ACC112 (cell line): ENCODE results near the gene P3H3.

Experiments used
- H2AFZ ChIP-seq: fragments of 200-600 bp; sonication (generic); one replicate; pipeline ENCODE4 v1.6.0; 2017; ENCODE audit warnings: antibody characterized with exemption, low read length; ENCODE audit not compliant: unreplicated experiment
- H3K27ac ChIP-seq: fragments of 200-600 bp; sonication (generic); 2 replicates; pipeline ENCODE4 v1.5.1; 2014; ENCODE audit warnings: low read depth, mild to moderate bottlenecking, antibody characterized with exemption, low read length, moderate library complexity
- H3K27me3 ChIP-seq: fragments of 200-600 bp; sonication (generic); 2 replicates; pipeline ENCODE4 v1.6.1; 2014; ENCODE audit warnings: mild to moderate bottlenecking, antibody characterized with exemption, low read length, moderate library complexity, mixed read lengths; ENCODE audit not compliant: insufficient read depth
- H3K36me3 ChIP-seq: fragments of 200-600 bp; sonication (generic); 2 replicates; pipeline ENCODE4 v1.6.1; 2016; ENCODE audit warnings: mild to moderate bottlenecking, antibody characterized with exemption, low read length, moderate library complexity, mixed read lengths; ENCODE audit not compliant: insufficient read depth
- H3K4me1 ChIP-seq: fragments of 200-600 bp; sonication (generic); one replicate; pipeline ENCODE4 v1.6.1; 2016; ENCODE audit warnings: low read length, mixed read lengths; ENCODE audit not compliant: insufficient read depth, unreplicated experiment, control insufficient read depth
- H3K4me3 ChIP-seq: fragments of 200-600 bp; sonication (generic); 2 replicates; pipeline ENCODE4 v1.5.1; 2014; ENCODE audit warnings: mild to moderate bottlenecking, low read depth, low read length
- H3K79me2 ChIP-seq: fragments of 200-600 bp; sonication (generic); one replicate; pipeline ENCODE4 v1.6.0; 2016; ENCODE audit warnings: low read length; ENCODE audit not compliant: control insufficient read depth, unreplicated experiment, insufficient read depth

Gene P3H3

DNA sequence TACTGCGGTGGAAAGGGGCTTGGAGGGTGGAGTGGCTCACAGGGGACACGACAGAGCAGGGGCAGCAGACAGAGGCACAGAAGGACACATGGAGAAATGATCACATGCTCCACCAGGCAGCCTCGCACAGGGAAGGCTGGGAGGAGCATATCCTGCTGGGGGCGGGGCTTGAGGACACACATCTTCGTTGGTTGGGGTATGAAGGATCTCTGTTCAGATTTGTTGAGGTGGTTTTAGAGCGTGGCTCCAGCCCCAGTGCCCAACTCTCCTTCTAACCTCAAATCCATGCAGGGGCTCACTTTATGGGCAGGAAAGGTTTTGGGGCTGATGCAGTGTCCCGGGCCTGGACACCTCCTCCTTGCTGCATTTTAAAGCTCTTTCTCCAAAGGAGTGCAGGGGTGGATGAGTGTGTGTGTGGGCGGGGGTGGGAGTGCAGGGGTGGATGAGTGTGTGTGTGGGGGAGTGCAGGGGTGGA is 733 bp upstream of the P3H3 start:
- H3K36me3 ChIP-seq = peaks cover 5% of the 10 kb centered on the region; the same call in 1 of the 2 replicates
- 0 out of 2 replicates have a peak, but pooled peaks cover 6% of the 10 kb centered on the region for H3K27me3 ChIP-seq
- H3K4me1 ChIP-seq = peaks cover 25% of the 10 kb centered on the region
- H3K4me3 ChIP-seq = peak overlapping the region; percentile 68
- H3K79me2 ChIP-seq = peaks cover 29% of the 10 kb centered on the region
- peak overlapping the region; percentile 67 for H2AFZ ChIP-seq
- peak overlapping the region; percentile 73 for H3K27ac ChIP-seq

GRCh38 chr12:6828781-6829535 is 751 bp downstream of the P3H3 start:
- H3K36me3 ChIP-seq = peaks cover 13% of the 10 kb centered on the region
- peak overlapping the region; percentile 100 for H3K4me3 ChIP-seq
- peaks cover 29% of the 10 kb centered on the region for H3K79me2 ChIP-seq
- peaks cover 25% of the 10 kb centered on the region for H3K4me1 ChIP-seq
- peak overlapping the region; percentile 61 for H3K27ac ChIP-seq
- H3K27me3 ChIP-seq = no peaks in the 10 kb centered on the region
- H2AFZ ChIP-seq = peak overlapping the region; percentile 80

GRCh38 chr12:6829536-6830220 is 1.5 kb downstream of the P3H3 start:
- peak overlapping the region; percentile 80 for H2AFZ ChIP-seq
- H3K4me3 ChIP-seq = peak overlapping the region; percentile 100
- H3K27me3 ChIP-seq = no peaks in the 10 kb centered on the region
- peaks cover 29% of the 10 kb centered on the region for H3K79me2 ChIP-seq
- peaks cover 13% of the 10 kb centered on the region for H3K36me3 ChIP-seq
- peaks cover 25% of the 10 kb centered on the region for H3K4me1 ChIP-seq
- peak overlapping the region; percentile 61 for H3K27ac ChIP-seq

DNA sequence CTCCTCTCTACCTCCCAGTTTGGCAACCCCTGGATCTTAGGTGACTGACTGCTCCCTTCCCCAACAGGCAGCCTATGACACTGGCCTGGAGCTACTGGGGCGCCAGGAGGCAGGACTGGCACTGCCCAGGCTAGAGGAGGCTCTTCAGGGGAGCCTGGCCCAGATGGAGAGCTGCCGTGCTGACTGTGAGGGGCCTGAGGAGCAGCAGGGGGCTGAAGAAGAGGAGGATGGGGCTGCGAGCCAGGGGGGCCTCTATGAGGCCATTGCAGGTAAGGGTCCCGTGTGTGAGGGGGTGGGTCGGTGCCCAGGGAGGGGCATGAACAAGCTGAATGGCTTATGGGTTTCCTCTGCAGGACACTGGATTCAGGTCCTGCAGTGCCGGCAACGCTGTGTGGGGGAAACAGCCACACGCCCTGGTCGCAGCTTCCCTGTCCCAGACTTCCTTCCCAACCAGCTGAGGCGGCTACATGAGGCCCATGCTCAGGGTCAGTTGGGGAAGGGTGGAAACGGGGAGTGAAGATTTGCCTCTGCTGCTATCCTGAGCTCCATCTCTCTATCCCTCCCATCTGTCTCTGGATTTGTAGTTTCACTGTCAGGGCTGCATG is 2.2 kb downstream of the P3H3 start:
- peak overlapping the region; percentile 100 for H3K4me3 ChIP-seq
- no peak overlapping the region for H3K27ac ChIP-seq
- H2AFZ ChIP-seq = no peak overlapping the region
- H3K4me1 ChIP-seq = peaks cover 19% of the 10 kb centered on the region
- peaks cover 29% of the 10 kb centered on the region for H3K79me2 ChIP-seq
- peaks cover 13% of the 10 kb centered on the region for H3K36me3 ChIP-seq
- H3K27me3 ChIP-seq = no peaks in the 10 kb centered on the region

- Histone ChIP-seq H3K4me1 (peaks cover 18% of the 10 kb centered on the region), H3K4me3 (no peak overlapping the region), H3K27me3 (no peaks in the 10 kb centered on the region), H2AFZ (no peak overlapping the region), H3K27ac (no peak overlapping the region), H3K36me3 (peaks cover 13% of the 10 kb centered on the region), H3K79me2 (peaks cover 29% of the 10 kb centered on the region)
These were observed 2.8 kb downstream of the P3H3 start for GRCh38 chr12:6830999-6831398.

DNA sequence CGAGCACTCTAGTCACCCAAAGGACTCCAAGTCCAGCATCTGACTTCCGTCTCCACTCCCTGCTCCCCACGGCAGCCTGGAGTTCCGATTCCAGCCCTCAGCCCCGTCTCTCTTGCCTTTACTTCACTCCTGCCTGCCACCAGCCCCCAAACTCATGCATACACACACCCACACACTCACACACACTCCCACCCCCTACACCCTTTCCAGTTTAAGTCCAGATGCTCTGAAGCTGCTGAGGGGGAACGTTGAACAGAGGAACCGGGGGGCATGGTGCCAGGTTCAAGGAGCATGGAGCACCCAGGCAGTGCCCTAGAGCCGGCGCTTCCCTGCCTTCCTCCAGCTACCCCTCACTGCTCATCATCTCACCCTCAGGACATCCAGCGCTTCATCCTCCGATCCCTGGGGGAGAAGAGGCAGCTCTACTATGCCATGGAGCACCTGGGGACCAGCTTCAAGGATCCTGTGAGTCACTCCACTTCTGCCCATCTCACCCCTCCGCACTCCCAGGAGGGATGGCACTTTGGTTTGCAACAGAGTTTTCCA is 3.3 kb downstream of the P3H3 start:
- no peak overlapping the region for H2AFZ ChIP-seq
- H3K4me3 ChIP-seq = no peak overlapping the region
- peaks cover 29% of the 10 kb centered on the region for H3K79me2 ChIP-seq
- peaks cover 13% of the 10 kb centered on the region for H3K36me3 ChIP-seq
- no peak overlapping the region for H3K27ac ChIP-seq
- H3K27me3 ChIP-seq = no peaks in the 10 kb centered on the region
- peaks cover 18% of the 10 kb centered on the region for H3K4me1 ChIP-seq

DNA sequence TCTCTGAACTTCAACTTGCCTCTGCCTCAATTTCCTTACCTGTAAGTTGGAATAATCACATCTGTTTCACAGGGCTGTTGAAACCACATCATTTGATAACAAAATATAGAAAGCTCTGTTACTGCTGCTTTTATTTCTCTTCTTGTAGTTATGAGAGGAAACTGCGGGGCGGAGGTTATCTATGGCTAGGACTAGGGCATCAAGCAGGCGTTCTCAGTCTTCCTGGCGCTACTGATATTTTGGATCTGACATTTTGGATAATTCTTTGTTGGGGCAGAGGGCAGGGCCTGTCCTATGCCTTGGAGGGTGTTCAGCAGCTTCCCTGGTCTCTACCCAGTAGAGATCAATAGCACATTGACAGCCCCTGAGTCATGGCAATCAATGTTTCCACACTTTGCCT is 3.9 kb downstream of the P3H3 start:
- Histone ChIP-seq H3K79me2 (peaks cover 29% of the 10 kb centered on the region), H3K27ac (no peak overlapping the region), H3K36me3 (peaks cover 13% of the 10 kb centered on the region), H3K4me3 (no peak overlapping the region), H2AFZ (no peak overlapping the region), H3K4me1 (peaks cover 14% of the 10 kb centered on the region), H3K27me3 (no peaks in the 10 kb centered on the region)

DNA sequence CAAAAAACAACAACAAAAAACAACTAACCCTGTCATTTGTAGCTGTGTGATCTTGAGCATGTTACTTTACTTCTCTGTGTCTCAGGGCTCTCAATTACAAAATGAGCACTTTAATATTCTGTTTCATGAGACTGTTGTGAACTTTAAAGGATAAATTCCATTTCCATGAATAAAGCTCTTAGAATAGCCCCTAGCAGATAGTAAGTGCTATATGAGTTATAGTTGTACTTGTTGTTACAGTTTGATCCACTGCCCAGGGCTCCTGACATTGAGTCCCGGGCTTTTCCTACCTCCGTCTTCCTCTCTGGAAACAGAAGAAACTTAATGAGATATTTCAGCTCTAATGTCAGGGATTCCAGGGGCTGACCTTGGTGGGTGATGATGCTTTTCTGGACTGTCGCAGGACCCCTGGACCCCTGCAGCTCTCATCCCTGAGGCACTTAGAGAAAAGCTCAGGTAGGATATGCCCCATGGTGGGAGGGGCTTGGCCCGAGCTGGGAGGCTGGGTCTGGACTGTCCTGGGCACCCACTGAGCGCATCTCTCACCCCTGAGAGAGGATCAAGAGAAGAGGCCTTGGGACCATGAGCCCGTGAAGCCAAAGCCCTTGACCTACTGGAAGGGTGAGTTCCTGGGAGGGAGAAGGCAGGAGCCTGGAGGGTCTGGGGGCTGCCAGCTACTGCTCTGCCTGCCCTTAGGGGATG is 5.1 kb downstream of the P3H3 start:
- no peak overlapping the region for H3K4me3 ChIP-seq
- no peak overlapping the region for H3K27ac ChIP-seq
- H3K4me1 ChIP-seq = peaks cover 8% of the 10 kb centered on the region
- no peak overlapping the region for H2AFZ ChIP-seq
- peaks cover 24% of the 10 kb centered on the region for H3K79me2 ChIP-seq
- peaks cover 13% of the 10 kb centered on the region for H3K36me3 ChIP-seq
- no peaks in the 10 kb centered on the region for H3K27me3 ChIP-seq

DNA sequence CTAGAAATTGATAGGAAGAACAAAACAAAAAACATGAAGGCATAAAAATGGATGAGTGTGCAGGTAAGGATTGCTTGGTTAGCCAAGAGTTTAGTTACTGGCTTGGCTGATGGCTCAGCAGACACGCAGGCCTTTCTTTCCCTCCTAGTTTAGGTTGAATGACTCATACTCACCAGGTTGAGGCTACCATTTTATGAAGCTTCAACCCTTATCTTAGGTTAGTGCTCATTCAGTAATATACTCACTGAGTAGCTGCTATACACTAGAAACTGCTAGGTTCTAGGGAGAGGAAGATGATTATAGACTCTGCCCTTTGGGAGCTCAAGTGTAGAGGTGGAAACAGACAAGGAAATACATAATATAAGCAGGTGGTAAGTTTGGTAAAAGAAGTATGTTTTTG is 6.0 kb downstream of the P3H3 start:
- H3K4me3 ChIP-seq = no peak overlapping the region
- H3K27me3 ChIP-seq = no peaks in the 10 kb centered on the region
- H3K79me2 ChIP-seq = peaks cover 15% of the 10 kb centered on the region
- H3K27ac ChIP-seq = no peak overlapping the region
- peaks cover 13% of the 10 kb centered on the region for H3K36me3 ChIP-seq
- H2AFZ ChIP-seq = no peak overlapping the region
- peaks cover 8% of the 10 kb centered on the region for H3K4me1 ChIP-seq

GRCh38 chr12:6834873-6835272 is 6.7 kb downstream of the P3H3 start:
- H3K27me3 ChIP-seq = no peaks in the 10 kb centered on the region
- H3K4me1 ChIP-seq = peaks cover 5% of the 10 kb centered on the region
- H3K36me3 ChIP-seq = peaks cover 13% of the 10 kb centered on the region
- peaks cover 9% of the 10 kb centered on the region for H3K79me2 ChIP-seq
- no peak overlapping the region for H2AFZ ChIP-seq
- H3K27ac ChIP-seq = no peak overlapping the region
- H3K4me3 ChIP-seq = no peak overlapping the region
